ENCODE data around the gene SIPA1L3.

DNA sequence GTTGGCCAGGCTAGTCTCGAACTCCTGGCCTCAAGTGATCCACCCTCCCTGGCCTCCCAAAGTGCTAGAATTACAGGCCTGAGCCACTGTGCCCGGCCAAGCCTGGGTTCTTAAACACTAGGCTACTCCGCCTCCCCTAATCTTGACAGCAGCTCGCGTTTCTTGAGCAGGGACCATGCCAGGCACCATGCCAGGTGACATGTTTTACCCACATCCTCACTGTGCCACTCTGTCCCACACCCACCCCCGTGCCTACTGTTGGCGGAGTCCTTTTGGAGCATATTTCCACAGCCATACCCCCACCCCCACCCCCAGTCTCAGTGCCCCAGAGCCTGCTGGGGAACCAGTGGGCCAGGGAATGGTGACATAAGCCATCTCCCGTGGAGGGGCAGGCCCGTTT lies 218.2 kb downstream of the SIPA1L3 start:
- TF ChIP-seq, protein P1, sequence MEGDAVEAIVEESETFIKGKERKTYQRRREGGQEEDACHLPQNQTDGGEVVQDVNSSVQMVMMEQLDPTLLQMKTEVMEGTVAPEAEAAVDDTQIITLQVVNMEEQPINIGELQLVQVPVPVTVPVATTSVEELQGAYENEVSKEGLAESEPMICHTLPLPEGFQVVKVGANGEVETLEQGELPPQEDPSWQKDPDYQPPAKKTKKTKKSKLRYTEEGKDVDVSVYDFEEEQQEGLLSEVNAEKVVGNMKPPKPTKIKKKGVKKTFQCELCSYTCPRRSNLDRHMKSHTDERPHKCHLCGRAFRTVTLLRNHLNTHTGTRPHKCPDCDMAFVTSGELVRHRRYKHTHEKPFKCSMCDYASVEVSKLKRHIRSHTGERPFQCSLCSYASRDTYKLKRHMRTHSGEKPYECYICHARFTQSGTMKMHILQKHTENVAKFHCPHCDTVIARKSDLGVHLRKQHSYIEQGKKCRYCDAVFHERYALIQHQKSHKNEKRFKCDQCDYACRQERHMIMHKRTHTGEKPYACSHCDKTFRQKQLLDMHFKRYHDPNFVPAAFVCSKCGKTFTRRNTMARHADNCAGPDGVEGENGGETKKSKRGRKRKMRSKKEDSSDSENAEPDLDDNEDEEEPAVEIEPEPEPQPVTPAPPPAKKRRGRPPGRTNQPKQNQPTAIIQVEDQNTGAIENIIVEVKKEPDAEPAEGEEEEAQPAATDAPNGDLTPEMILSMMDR (IDR thresholded peaks at IDR 0.05) = no peak
- TF ChIP-seq, protein P2, sequence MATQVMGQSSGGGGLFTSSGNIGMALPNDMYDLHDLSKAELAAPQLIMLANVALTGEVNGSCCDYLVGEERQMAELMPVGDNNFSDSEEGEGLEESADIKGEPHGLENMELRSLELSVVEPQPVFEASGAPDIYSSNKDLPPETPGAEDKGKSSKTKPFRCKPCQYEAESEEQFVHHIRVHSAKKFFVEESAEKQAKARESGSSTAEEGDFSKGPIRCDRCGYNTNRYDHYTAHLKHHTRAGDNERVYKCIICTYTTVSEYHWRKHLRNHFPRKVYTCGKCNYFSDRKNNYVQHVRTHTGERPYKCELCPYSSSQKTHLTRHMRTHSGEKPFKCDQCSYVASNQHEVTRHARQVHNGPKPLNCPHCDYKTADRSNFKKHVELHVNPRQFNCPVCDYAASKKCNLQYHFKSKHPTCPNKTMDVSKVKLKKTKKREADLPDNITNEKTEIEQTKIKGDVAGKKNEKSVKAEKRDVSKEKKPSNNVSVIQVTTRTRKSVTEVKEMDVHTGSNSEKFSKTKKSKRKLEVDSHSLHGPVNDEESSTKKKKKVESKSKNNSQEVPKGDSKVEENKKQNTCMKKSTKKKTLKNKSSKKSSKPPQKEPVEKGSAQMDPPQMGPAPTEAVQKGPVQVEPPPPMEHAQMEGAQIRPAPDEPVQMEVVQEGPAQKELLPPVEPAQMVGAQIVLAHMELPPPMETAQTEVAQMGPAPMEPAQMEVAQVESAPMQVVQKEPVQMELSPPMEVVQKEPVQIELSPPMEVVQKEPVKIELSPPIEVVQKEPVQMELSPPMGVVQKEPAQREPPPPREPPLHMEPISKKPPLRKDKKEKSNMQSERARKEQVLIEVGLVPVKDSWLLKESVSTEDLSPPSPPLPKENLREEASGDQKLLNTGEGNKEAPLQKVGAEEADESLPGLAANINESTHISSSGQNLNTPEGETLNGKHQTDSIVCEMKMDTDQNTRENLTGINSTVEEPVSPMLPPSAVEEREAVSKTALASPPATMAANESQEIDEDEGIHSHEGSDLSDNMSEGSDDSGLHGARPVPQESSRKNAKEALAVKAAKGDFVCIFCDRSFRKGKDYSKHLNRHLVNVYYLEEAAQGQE (IDR thresholded peaks at IDR 0.05; ENCODE audit: insufficient read depth in 1 of 2, low read depth in 2 of 2, low read length in 1 of 2) = no peak
- TF ChIP-seq POLR2AphosphoS5 (IDR thresholded peaks at IDR 0.05; ENCODE audit: low read depth, low read length) = no peak
- no peak for TF ChIP-seq TCF7L2 (IDR thresholded peaks at IDR 0.05; ENCODE audit: low read depth, low read length)

Measured in Panc1 (cell line).